A549 (cell line): ENCODE results near the gene GRIK4. TPM values are rescaled to one million over a fixed set of nuclear protein-coding genes. Genes with fewer than 3 reads are reported as not detected.

Source experiments
- ATAC-seq, 2 experiments: fragments of 200-7000 bp in 1 of 2; fragments of >200 bp in 1 of 2; cut with Nextera tagmentation in 1 of 2; cut with Tn5 transposase in 1 of 2; 3 replicates each; pipeline versions ENCODE4 v1.8.0 to v1.9.1; 2018 to 2020; ENCODE audit warnings: mild to moderate bottlenecking in 1 of 2, moderate library complexity in 1 of 2
- CTCF ChIA-PET: fragments of 300-600 bp; sonication (Branson Sonifier 250); formaldehyde crosslinking; extraction: SDS; loops from one replicate; lab custom pipeline; 2021; ENCODE audit warnings: antibody characterized with exemption, inconsistent platforms; lab: Yijun Ruan, JAX
- POLR2A ChIA-PET: fragments of 350-600 bp; formaldehyde crosslinking; extraction: SDS; loops from one replicate; lab custom pipeline; 2021; ENCODE audit warnings: antibody characterized with exemption, inconsistent platforms; lab: Yijun Ruan, JAX
- DNase-seq, 2 experiments: peaks; one replicate each; pipeline versions ENCODE4 v3.0.0 to v3.0.0-alpha.2; 2011 to 2016; ENCODE audit warnings: low read depth in 1 of 2, low spot score in 1 of 2
- FAIRE-seq: peaks from 2 replicates; lab custom pipeline; 2011; peaks lifted over from hg19 to GRCh38; lab: Jason Lieb, UNC
- H3K27ac ChIP-seq, 2 experiments: fragments of >200 bp; sonication (Bioruptor Twin); formaldehyde crosslinking; 3 replicates each; pipeline ENCODE4 v1.5.1; 2016 to 2017
- H3K4me1 ChIP-seq: fragments of >200 bp; sonication (Bioruptor Twin); formaldehyde crosslinking; 3 replicates; pipeline ENCODE4 v1.6.1; 2016
- H3K4me2 ChIP-seq: fragments of >200 bp; sonication (Bioruptor Twin); formaldehyde crosslinking; 3 replicates; pipeline ENCODE4 v1.6.1; 2016
- H3K4me3 ChIP-seq: fragments of >200 bp; sonication (Bioruptor Twin); formaldehyde crosslinking; 3 replicates; pipeline ENCODE4 v1.5.1; 2016
- H3K9me3 ChIP-seq: fragments of >200 bp; sonication (Bioruptor Twin); formaldehyde crosslinking; 3 replicates; pipeline ENCODE4 v1.6.1; 2016
- CBX2 ChIP-seq: fragments of 200-600 bp; sonication (generic); IDR thresholded peaks from 2 replicates; pipeline ENCODE4 v1.6.1; 2016; ENCODE audit warnings: low read depth, mild to moderate bottlenecking, borderline replicate concordance
- CEBPB ChIP-seq, 2 experiments: fragments of >200 bp in 1 of 2; sonication (Bioruptor Twin) in 1 of 2; formaldehyde crosslinking in 1 of 2; IDR thresholded peaks; 2 replicates each; pipeline ENCODE4 v1.6.1; 2012 to 2016
- CHD4 ChIP-seq: fragments of 200-600 bp; sonication (generic); IDR thresholded peaks from 2 replicates; pipeline ENCODE4 v1.6.1; 2016; ENCODE audit warnings: antibody characterized with exemption, mild to moderate bottlenecking, borderline replicate concordance
- EHF ChIP-seq: fragments of 250-450 bp; sonication (Bioruptor Pico); IDR thresholded peaks from 2 replicates; pipeline ENCODE4 v1.5.0; 2020; ENCODE audit warnings: mild to moderate bottlenecking
- EHMT2 ChIP-seq: fragments of 200-600 bp; sonication (generic); IDR thresholded peaks from 2 replicates; pipeline ENCODE4 v1.6.1; 2016; ENCODE audit warnings: antibody characterized with exemption, low read depth, mild to moderate bottlenecking, moderate library complexity
- EP300 ChIP-seq, 2 experiments: fragments of >200 bp; sonication (Bioruptor Twin); formaldehyde crosslinking; IDR thresholded peaks; 2 replicates in 1 of 2; 3 replicates in 1 of 2; pipeline ENCODE4 v1.6.1; 2016 to 2017
- FOSB ChIP-seq: fragments of 250-450 bp; sonication (Bioruptor Pico); IDR thresholded peaks from 2 replicates; pipeline ENCODE4 v1.5.0; 2020; ENCODE audit warnings: mild to moderate bottlenecking, moderate library complexity
- FOXS1 ChIP-seq: fragments of 250-450 bp; sonication (Bioruptor Pico); IDR thresholded peaks from 2 replicates; pipeline ENCODE4 v1.5.0; 2020; ENCODE audit warnings: mild to moderate bottlenecking, moderate library complexity
- GATA3 ChIP-seq: IDR thresholded peaks from 2 replicates; pipeline ENCODE4 v1.6.1; 2012; ENCODE audit warnings: borderline replicate concordance
- HDAC2 ChIP-seq: fragments of 200-600 bp; sonication (generic); IDR thresholded peaks from 2 replicates; pipeline ENCODE4 v1.6.1; 2016
- JUN ChIP-seq, 2 experiments: fragments of >200 bp; sonication (Bioruptor Twin); formaldehyde crosslinking; IDR thresholded peaks; 2 replicates in 1 of 2; 3 replicates in 1 of 2; pipeline ENCODE4 v1.6.1; 2016 to 2017
- JUNB ChIP-seq: fragments of >200 bp; sonication (Bioruptor Twin); formaldehyde crosslinking; IDR thresholded peaks from 2 replicates; pipeline ENCODE4 v1.6.1; 2016
- POLR2A ChIP-seq: IDR thresholded peaks from 2 replicates; pipeline ENCODE4 v1.6.1; 2012; ENCODE audit warnings: mild to moderate bottlenecking, low read length
- POLR2AphosphoS2 ChIP-seq: conservative IDR thresholded peaks from 2 replicates; pipeline ENCODE4 v1.6.1; 2012; ENCODE audit warnings: low read length, improper control_type of control experiment, inconsistent platforms
- RCOR1 ChIP-seq: fragments of 150-350 bp; IDR thresholded peaks from 2 replicates; pipeline ENCODE4 v1.6.1; 2014; ENCODE audit warnings: antibody characterized with exemption, low read length, low read depth
- SMC3 ChIP-seq: fragments of >200 bp; sonication (Bioruptor Twin); formaldehyde crosslinking; IDR thresholded peaks from 3 replicates; pipeline ENCODE4 v1.6.1; 2018; ENCODE audit warnings: inconsistent platforms
- ZC3H11A ChIP-seq: fragments of 450-650 bp; IDR thresholded peaks from 2 replicates; pipeline ENCODE4 v1.6.1; 2014; ENCODE audit warnings: antibody characterized with exemption, mild to moderate bottlenecking
- ZFP36 ChIP-seq: fragments of 450-650 bp; IDR thresholded peaks from 2 replicates; pipeline ENCODE4 v1.6.1; 2014; ENCODE audit warnings: borderline replicate concordance; ENCODE audit not compliant: partially characterized antibody
- ZNF302 ChIP-seq: fragments of 250-450 bp; sonication (Bioruptor Pico); IDR thresholded peaks from 2 replicates; pipeline ENCODE4 v1.9.0; 2021; ENCODE audit warnings: inconsistent platforms, mild to moderate bottlenecking, moderate library complexity
- ZSCAN20 ChIP-seq: fragments of 250-450 bp; sonication (Bioruptor Pico); IDR thresholded peaks from 2 replicates; pipeline ENCODE4 v1.8.0; 2022; ENCODE audit warnings: mild to moderate bottlenecking, moderate library complexity
- WGBS: methylation state at CpG from one replicate; pipeline ENCODE4 v1.1.6; 2017; ENCODE audit errors: missing lambda C conversion rate; 5-methylcytosine and 5-hydroxymethylcytosine counted together
- polyA plus RNA-seq, 4 experiments: library from polyadenylated mRNA; depleted of rRNA in 3 of 4; stranded (reverse); fragments of >200 nt; fragmentation: RNase III in 1 of 4; extraction: RNeasy Plus Mini Kit Qiagen cat#74134 plus additional on column Dnase treatment in 1 of 4; gene quantifications; 2 replicates in 3 of 4; 3 replicates in 1 of 4; pipeline ENCODE4 v1.2.3, GENCODE V29; 2011 to 2017
- TF ChIP-seq, protein P1 (sequence below): fragments of 250-450 bp; sonication (Bioruptor Pico); IDR thresholded peaks from 2 replicates; pipeline ENCODE4 v1.5.0; 2021; ENCODE audit warnings: mild to moderate bottlenecking, moderate library complexity, borderline replicate concordance
- TF ChIP-seq, protein P2 (sequence below): fragments of >200 bp; sonication (Bioruptor Twin); formaldehyde crosslinking; IDR thresholded peaks from 3 replicates; pipeline ENCODE4 v1.6.1; 2016
- TF ChIP-seq, protein P3 (sequence below): IDR thresholded peaks from 2 replicates; pipeline ENCODE4 v1.6.1; 2012
- TF ChIP-seq, protein P4 (sequence below): fragments of 250-450 bp; sonication (Bioruptor Pico); IDR thresholded peaks from 2 replicates; pipeline ENCODE4 v1.5.0; 2020; ENCODE audit warnings: low read depth, mild to moderate bottlenecking, moderate library complexity
- TF ChIP-seq, protein P5 (sequence below): fragments of 200-600 bp; sonication (generic); IDR thresholded peaks from 2 replicates; pipeline ENCODE4 v1.6.1; 2016; ENCODE audit warnings: antibody characterized with exemption, mild to moderate bottlenecking, moderate library complexity
- TF ChIP-seq, protein P6 (sequence below): IDR thresholded peaks from 2 replicates; pipeline ENCODE4 v1.6.1; 2012
- TF ChIP-seq, protein P7 (sequence below): fragments of >200 bp; sonication (Bioruptor Twin); formaldehyde crosslinking; IDR thresholded peaks from 3 replicates; pipeline ENCODE4 v1.5.1; 2016

The GRIK4 gene
- polyA plus RNA-seq, 2 of the 4 experiments (the other 2 are of a cell fraction): 0.01 TPM; not detected in 1

DNA sequence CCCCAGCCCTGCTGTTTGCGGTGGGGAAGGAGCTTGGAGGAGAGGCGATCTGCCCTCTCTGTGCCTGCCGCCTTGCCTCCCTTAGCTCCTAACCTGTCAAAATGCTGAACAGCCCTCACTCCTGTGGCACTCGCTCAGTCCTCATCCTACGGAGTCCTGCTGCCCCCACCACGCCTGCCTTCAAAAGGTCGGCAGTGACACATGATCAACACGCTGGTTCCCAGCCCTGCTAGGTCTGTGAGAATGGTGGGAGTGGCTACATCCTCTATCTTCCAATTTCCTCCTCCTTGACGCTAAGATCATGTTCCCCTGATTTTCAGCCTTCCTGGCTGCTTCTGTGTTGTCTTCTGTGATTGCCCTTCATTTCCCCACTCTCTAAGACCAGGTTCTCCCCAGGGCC is 392.1 kb downstream of the GRIK4 start:
- no peaks in the 10 kb centered on the region for H3K9me3 ChIP-seq
- no peak overlapping the region for H3K4me3 ChIP-seq
- DNase-seq (no peak), FAIRE-seq (no peak), ATAC-seq (no peak)
- no peak overlapping the region for H3K27ac ChIP-seq
- WGBS: 6% methylated on average over 4 of the region's 9 CpGs
- no peaks in the 10 kb centered on the region for H3K4me1 ChIP-seq
- TF ChIP-seq ZSCAN20 (CRISPR knock-in tag) (no peak), EP300 (IDR thresholded peaks at IDR 0.05) (no peak), FOSB (CRISPR knock-in tag) (no peak), RCOR1 (no peak), POLR2AphosphoS2 (no peak), FOXS1 (no peak), JUNB (no peak), ZFP36 (no peak)
- TF ChIP-seq, protein P1, sequence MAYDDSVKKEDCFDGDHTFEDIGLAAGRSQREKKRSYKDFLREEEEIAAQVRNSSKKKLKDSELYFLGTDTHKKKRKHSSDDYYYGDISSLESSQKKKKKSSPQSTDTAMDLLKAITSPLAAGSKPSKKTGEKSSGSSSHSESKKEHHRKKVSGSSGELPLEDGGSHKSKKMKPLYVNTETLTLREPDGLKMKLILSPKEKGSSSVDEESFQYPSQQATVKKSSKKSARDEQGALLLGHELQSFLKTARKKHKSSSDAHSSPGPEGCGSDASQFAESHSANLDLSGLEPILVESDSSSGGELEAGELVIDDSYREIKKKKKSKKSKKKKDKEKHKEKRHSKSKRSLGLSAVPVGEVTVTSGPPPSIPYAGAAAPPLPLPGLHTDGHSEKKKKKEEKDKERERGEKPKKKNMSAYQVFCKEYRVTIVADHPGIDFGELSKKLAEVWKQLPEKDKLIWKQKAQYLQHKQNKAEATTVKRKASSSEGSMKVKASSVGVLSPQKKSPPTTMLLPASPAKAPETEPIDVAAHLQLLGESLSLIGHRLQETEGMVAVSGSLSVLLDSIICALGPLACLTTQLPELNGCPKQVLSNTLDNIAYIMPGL (CRISPR knock-in tag): no peak
- TF ChIP-seq, protein P2, sequence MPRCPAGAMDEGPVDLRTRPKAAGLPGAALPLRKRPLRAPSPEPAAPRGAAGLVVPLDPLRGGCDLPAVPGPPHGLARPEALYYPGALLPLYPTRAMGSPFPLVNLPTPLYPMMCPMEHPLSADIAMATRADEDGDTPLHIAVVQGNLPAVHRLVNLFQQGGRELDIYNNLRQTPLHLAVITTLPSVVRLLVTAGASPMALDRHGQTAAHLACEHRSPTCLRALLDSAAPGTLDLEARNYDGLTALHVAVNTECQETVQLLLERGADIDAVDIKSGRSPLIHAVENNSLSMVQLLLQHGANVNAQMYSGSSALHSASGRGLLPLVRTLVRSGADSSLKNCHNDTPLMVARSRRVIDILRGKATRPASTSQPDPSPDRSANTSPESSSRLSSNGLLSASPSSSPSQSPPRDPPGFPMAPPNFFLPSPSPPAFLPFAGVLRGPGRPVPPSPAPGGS: no peak
- TF ChIP-seq, protein P3, sequence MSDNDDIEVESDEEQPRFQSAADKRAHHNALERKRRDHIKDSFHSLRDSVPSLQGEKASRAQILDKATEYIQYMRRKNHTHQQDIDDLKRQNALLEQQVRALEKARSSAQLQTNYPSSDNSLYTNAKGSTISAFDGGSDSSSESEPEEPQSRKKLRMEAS: no peak
- TF ChIP-seq, protein P4, sequence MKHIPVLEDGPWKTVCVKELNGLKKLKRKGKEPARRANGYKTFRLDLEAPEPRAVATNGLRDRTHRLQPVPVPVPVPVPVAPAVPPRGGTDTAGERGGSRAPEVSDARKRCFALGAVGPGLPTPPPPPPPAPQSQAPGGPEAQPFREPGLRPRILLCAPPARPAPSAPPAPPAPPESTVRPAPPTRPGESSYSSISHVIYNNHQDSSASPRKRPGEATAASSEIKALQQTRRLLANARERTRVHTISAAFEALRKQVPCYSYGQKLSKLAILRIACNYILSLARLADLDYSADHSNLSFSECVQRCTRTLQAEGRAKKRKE (CRISPR knock-in tag): no peak
- TF ChIP-seq, all 56 proteins: peak for 0
- no peak overlapping the region for H3K4me2 ChIP-seq
- ChIA-PET POLR2A (no interaction called here), CTCF (interaction anchor here (0.5 to 1.1 kb wide), 3 partner anchors 21 to 302 kb away, joined by 3 read pairs; no protein-coding TSS in a partner anchor)

DNA sequence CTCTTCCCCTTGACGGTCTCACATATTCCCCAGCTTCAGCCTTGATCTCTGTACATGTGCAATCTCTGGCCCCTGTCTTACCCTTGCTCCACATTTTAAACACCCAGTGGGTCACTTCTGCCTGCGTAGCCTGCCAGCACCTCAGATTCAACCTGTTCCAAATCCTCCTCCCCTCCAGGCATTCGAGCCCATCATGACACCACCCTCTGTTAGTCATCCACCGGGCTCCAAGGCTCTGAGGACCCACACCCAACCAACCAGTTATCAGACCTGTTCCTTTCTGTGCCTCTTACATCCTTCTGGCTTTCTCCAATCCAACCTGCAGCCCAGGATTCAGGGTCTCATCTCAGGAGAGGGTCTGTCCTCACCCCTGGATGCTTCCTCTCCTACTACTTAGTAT is 392.6 kb downstream of the GRIK4 start:
- DNase-seq (no peak), FAIRE-seq (no peak), ATAC-seq (no peak)
- ChIA-PET CTCF (no interaction called here), POLR2A (no interaction called here)
- H3K4me1 ChIP-seq: no peaks in the 10 kb centered on the region
- H3K9me3 ChIP-seq: no peaks in the 10 kb centered on the region
- no peak overlapping the region for H3K4me3 ChIP-seq
- 23% methylated on average over 4 of the region's 4 CpGs for WGBS
- no peak overlapping the region for H3K27ac ChIP-seq
- no peak for TF ChIP-seq EHF (CRISPR knock-in tag)
- TF ChIP-seq CEBPB (IDR thresholded peaks at IDR 0.05): no peak
- TF ChIP-seq, protein P5, sequence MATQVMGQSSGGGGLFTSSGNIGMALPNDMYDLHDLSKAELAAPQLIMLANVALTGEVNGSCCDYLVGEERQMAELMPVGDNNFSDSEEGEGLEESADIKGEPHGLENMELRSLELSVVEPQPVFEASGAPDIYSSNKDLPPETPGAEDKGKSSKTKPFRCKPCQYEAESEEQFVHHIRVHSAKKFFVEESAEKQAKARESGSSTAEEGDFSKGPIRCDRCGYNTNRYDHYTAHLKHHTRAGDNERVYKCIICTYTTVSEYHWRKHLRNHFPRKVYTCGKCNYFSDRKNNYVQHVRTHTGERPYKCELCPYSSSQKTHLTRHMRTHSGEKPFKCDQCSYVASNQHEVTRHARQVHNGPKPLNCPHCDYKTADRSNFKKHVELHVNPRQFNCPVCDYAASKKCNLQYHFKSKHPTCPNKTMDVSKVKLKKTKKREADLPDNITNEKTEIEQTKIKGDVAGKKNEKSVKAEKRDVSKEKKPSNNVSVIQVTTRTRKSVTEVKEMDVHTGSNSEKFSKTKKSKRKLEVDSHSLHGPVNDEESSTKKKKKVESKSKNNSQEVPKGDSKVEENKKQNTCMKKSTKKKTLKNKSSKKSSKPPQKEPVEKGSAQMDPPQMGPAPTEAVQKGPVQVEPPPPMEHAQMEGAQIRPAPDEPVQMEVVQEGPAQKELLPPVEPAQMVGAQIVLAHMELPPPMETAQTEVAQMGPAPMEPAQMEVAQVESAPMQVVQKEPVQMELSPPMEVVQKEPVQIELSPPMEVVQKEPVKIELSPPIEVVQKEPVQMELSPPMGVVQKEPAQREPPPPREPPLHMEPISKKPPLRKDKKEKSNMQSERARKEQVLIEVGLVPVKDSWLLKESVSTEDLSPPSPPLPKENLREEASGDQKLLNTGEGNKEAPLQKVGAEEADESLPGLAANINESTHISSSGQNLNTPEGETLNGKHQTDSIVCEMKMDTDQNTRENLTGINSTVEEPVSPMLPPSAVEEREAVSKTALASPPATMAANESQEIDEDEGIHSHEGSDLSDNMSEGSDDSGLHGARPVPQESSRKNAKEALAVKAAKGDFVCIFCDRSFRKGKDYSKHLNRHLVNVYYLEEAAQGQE: no peak
- no peak for TF ChIP-seq ZC3H11A
- TF ChIP-seq JUN (IDR thresholded peaks at IDR 0.05): no peak
- no peak for TF ChIP-seq JUNB
- no peak for TF ChIP-seq GATA3
- no peak for TF ChIP-seq CBX2
- TF ChIP-seq, protein P6, sequence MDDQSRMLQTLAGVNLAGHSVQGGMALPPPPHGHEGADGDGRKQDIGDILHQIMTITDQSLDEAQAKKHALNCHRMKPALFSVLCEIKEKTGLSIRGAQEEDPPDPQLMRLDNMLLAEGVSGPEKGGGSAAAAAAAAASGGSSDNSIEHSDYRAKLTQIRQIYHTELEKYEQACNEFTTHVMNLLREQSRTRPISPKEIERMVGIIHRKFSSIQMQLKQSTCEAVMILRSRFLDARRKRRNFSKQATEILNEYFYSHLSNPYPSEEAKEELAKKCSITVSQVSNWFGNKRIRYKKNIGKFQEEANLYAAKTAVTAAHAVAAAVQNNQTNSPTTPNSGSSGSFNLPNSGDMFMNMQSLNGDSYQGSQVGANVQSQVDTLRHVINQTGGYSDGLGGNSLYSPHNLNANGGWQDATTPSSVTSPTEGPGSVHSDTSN: no peak
- no peak for TF ChIP-seq CHD4
- TF ChIP-seq, protein P3: no peak
- TF ChIP-seq, protein P7, sequence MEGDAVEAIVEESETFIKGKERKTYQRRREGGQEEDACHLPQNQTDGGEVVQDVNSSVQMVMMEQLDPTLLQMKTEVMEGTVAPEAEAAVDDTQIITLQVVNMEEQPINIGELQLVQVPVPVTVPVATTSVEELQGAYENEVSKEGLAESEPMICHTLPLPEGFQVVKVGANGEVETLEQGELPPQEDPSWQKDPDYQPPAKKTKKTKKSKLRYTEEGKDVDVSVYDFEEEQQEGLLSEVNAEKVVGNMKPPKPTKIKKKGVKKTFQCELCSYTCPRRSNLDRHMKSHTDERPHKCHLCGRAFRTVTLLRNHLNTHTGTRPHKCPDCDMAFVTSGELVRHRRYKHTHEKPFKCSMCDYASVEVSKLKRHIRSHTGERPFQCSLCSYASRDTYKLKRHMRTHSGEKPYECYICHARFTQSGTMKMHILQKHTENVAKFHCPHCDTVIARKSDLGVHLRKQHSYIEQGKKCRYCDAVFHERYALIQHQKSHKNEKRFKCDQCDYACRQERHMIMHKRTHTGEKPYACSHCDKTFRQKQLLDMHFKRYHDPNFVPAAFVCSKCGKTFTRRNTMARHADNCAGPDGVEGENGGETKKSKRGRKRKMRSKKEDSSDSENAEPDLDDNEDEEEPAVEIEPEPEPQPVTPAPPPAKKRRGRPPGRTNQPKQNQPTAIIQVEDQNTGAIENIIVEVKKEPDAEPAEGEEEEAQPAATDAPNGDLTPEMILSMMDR: no peak
- no peak for TF ChIP-seq SMC3
- no peak for TF ChIP-seq ZNF302
- no peak for TF ChIP-seq EHMT2
- no peak for TF ChIP-seq POLR2A
- no peak for TF ChIP-seq HDAC2
- no peak for TF ChIP-seq FOSB (CRISPR knock-in tag)
- H3K4me2 ChIP-seq: no peak overlapping the region
